ENCODE measurements around the gene TSHZ1. TPM values are rescaled to one million over a fixed set of nuclear protein-coding genes. Genes with fewer than 3 reads are reported as not detected.

The TSHZ1 gene
- total RNA-seq, 2 donors from 2014 or later, result 9.6 to 12.3 TPM

DNA sequence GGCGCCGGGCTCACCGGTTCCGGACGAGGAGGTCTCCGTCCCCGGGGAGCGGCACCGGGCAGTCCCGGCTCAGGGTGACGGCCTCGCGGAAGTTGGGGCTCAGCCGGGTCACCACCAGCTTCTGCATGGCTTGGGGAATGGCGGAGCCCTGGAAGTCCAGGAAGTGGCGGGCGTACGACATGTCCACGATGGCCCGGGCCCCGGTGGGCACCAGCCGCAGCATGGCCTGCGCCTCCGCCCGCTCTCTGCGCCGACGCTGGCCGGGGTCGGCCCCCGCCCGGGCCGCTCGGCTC lies 1.8 kb upstream of the TSHZ1 start:
- Mint-ChIP-seq H3K4me1 (peaks cover 29% of the 10 kb centered on the region), H3K27me3 (no peaks in the 10 kb centered on the region), H3K9me3 (no peaks in the 10 kb centered on the region), H3K4me3 (peak overlapping the region; percentile 100), H3K36me3 (ENCODE audit: low read depth) (peaks cover 21% of the 10 kb centered on the region), H3K27ac (peak overlapping the region; percentile 98)
- peak; percentile 8 for ATAC-seq (replicated peaks)

DNA sequence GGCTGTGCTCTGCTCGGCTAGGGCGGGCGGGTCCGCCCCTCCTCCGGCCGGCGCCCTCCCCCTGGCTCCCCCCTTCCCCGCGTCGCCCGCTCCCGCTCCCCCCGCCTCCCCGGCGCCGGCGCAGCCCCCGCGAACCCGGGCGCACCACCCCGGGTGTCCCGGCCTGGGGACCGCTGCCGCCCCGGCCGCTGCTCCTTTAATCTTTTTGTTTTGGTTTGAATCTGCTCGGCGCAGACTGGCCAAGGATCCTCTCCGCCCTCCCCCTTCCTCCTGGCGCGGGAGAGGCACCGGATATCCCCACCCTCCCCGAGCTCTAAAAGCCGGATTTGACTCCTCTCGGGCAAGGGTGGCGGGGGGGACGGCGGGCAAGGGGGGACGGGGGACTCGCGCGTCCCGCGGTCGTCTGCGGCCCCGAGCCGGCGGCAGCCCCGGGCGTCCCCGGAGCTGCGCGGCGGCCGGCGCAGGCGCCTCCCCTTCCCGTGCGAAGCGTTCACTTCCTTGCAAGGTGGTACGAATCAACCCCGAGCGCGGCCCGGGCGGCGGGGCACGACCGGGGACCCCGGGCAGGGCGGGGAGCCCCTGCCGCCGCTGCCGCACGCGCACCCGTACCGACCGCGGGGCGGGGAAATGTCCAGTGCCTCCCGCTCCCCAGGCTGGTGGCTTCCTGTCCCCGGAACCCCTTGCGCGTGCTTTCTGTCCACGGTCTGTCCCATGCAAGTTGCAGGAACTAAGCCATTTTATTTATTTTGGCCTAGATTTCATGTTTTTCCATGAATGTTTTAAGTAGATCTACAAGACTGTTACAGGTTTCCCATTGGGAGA lies 1.3 kb upstream of the TSHZ1 start, which contains the start of gene PTGR3:
Gene PTGR3 (minus strand): TSS at position 11 of the 822 bp plus-strand sequence. CDS start 81 bp downstream, outside the sequence.
- peak; percentile 60 for ATAC-seq (replicated peaks)
- Mint-ChIP-seq H3K4me3 (peak within 1 kb of the TSS; percentile 100), H3K27ac (peak within 1 kb of the TSS; percentile 98), H3K9me3 (no peaks in the 10 kb centered on the region), H3K36me3 (ENCODE audit: low read depth) (peaks cover 21% of the 10 kb centered on the region), H3K4me1 (peaks cover 35% of the 10 kb centered on the region), H3K27me3 (no peaks in the 10 kb centered on the region)

DNA sequence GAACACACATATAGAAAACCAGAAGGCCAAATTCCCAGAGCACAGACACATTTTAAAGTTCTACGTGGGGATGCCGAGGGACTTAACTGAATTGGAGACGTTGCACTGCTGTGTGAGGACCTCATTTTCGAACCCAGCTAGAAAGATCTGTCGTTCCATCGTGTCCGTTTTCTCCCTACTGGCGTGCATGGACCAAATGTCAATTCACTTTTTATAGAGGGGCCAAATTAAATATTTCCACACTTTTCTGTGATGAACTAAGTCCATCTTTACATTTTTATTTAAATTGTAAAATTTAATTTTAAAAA lies 692 bp upstream of the TSHZ1 start:
- Mint-ChIP-seq H3K27me3 (no peaks in the 10 kb centered on the region), H3K4me1 (peaks cover 36% of the 10 kb centered on the region), H3K9me3 (no peaks in the 10 kb centered on the region), H3K27ac (peak overlapping the region; percentile 98), H3K4me3 (peak overlapping the region; percentile 100), H3K36me3 (ENCODE audit: low read depth) (peaks cover 21% of the 10 kb centered on the region)
- ATAC-seq (replicated peaks), result no peak

DNA sequence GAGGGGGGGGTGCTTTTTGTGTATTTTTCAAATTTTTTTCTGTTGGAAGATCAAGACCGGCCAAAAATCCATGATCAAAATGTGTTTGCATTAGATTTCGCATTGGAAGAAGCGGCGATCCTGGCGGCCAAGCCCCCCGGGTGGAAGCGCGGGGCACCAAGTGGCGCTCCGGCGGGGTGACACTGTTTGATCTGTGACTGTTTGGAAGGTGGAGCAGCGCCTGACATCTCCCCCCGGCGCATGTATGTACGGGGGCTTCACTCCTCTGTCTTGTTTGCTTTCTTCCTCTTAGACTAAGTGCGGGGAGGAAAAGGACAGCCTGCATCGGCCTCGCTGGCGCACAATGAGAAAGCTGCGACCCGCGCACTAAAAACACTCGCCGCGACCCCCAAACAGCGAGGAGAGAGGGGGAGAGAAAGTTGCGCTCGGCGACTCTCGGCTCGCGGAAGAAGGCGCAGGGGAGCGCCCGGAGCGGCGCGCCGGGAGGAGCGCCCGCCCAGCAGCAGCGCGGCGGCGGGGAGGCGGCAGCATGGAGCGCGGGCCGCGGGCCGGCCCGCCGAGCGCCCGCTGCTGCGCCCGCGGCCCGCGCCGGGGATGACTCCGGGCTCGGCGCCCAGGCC lies 515 bp downstream of the TSHZ1 start:
- peaks cover 21% of the 10 kb centered on the region for H3K36me3 Mint-ChIP-seq (ENCODE audit: low read depth)
- no peaks in the 10 kb centered on the region for H3K9me3 Mint-ChIP-seq
- H3K4me1 Mint-ChIP-seq, result peaks cover 36% of the 10 kb centered on the region
- H3K4me3 Mint-ChIP-seq, result peak overlapping the region; percentile 100
- peak overlapping the region; percentile 98 for H3K27ac Mint-ChIP-seq
- H3K27me3 Mint-ChIP-seq, result no peaks in the 10 kb centered on the region
- ATAC-seq (replicated peaks), result no peak

DNA sequence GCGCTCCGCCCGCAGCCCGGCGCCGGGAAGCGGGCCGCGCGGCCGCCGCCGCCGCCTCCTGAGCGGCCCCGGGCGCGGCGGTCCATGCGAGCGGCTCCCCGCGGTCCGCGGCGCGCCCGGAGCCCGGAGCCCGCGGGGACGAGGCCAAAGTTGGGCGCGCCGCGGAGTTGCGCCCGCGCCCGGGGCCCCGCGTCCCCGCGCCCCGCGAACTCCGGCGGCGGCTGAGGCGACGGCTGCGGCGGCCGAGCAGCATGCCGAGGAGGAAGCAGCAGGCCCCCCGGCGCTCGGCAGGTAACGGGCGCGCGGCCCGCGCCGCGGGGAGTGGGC lies 992 bp downstream of the TSHZ1 start:
- Mint-ChIP-seq H3K4me1 (peaks cover 37% of the 10 kb centered on the region), H3K9me3 (no peaks in the 10 kb centered on the region), H3K4me3 (peak overlapping the region; percentile 100), H3K27me3 (no peaks in the 10 kb centered on the region), H3K36me3 (ENCODE audit: low read depth) (peaks cover 21% of the 10 kb centered on the region), H3K27ac (no peak overlapping the region)
- ATAC-seq (replicated peaks), result no peak

GRCh38 chr18:75211953-75212750 lies 1.6 kb downstream of the TSHZ1 start:
- Mint-ChIP-seq H3K27ac (peak overlapping the region; percentile 55), H3K27me3 (no peaks in the 10 kb centered on the region), H3K4me1 (peaks cover 37% of the 10 kb centered on the region), H3K9me3 (no peaks in the 10 kb centered on the region), H3K36me3 (ENCODE audit: low read depth) (peaks cover 21% of the 10 kb centered on the region), H3K4me3 (peak overlapping the region; percentile 81)
- no peak for ATAC-seq (replicated peaks)

GRCh38 chr18:75212751-75213090 lies 2.1 kb downstream of the TSHZ1 start:
- Mint-ChIP-seq H3K27ac (peak overlapping the region; percentile 55), H3K9me3 (no peaks in the 10 kb centered on the region), H3K36me3 (ENCODE audit: low read depth) (peaks cover 16% of the 10 kb centered on the region), H3K27me3 (no peaks in the 10 kb centered on the region), H3K4me1 (peaks cover 31% of the 10 kb centered on the region), H3K4me3 (peak overlapping the region; percentile 81)
- no peak for ATAC-seq (replicated peaks)

DNA sequence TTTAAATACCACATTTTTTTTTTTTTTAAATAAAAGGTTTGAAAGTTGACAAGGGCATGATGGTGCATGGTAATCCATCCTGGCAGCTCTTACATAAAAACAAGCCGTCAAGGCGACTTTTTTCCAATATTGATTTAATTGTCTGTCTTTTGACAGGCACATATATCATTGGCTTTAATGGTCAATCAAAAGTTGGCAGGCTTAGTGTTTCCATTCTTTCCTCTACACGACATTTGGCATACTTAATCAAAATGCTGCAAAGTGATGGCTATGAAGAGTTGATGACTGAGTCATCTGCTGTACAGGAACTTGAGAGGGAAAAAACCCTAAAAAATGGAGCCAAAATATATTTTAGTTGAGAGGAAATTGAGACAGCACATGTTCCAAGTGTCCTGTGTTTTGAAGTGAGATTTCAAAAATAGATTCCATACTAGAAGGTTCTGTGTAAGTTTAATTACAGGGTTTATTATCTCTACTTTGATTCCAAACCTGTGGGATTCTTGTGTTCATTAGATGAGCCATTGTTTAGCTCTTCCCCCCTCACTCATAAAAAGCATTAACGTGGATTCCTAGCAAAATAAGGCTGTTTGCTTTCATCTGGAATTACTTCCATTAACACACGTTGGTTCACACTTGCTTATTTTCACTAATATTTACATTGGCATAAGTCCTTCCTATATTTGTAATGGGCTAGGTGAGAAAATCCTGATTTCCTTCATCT lies 3.2 kb downstream of the TSHZ1 start:
- no peaks in the 10 kb centered on the region for H3K9me3 Mint-ChIP-seq
- H3K27me3 Mint-ChIP-seq, result no peaks in the 10 kb centered on the region
- H3K4me3 Mint-ChIP-seq, result peak overlapping the region; percentile 81
- no peak for ATAC-seq (replicated peaks)
- H3K4me1 Mint-ChIP-seq, result peaks cover 28% of the 10 kb centered on the region
- H3K27ac Mint-ChIP-seq, result peak overlapping the region; percentile 48
- peaks cover 12% of the 10 kb centered on the region for H3K36me3 Mint-ChIP-seq (ENCODE audit: low read depth)

DNA sequence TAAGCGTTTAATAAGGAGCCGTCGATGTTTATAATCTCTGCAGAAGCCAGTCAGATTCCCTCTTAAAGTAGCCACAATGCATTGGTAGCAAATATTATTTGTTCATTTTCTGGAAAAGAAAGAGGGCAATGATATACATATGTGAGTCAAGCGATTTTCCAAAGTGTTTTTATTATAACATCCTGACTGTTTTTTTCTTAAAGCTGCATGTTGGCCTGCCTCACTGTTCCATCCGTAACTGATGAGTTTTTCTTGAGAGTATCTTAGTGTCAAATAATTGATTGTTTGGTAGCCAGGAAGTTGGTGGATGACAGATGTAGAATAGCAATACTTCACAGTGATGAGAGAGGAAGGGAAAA lies 3.7 kb downstream of the TSHZ1 start:
- Mint-ChIP-seq H3K4me3 (peak overlapping the region; percentile 81), H3K4me1 (peaks cover 28% of the 10 kb centered on the region), H3K27ac (peak overlapping the region; percentile 48), H3K27me3 (no peaks in the 10 kb centered on the region), H3K36me3 (ENCODE audit: low read depth) (peaks cover 12% of the 10 kb centered on the region), H3K9me3 (no peaks in the 10 kb centered on the region)
- ATAC-seq (replicated peaks), result no peak

GRCh38 chr18:75214766-75215510 lies 4.3 kb downstream of the TSHZ1 start:
- peaks cover 28% of the 10 kb centered on the region for H3K4me1 Mint-ChIP-seq
- no peaks in the 10 kb centered on the region for H3K27me3 Mint-ChIP-seq
- ATAC-seq (replicated peaks), result no peak
- H3K36me3 Mint-ChIP-seq (ENCODE audit: low read depth), result peaks cover 12% of the 10 kb centered on the region
- H3K4me3 Mint-ChIP-seq, result peak overlapping the region; percentile 81
- H3K27ac Mint-ChIP-seq, result peak overlapping the region; percentile 79
- no peaks in the 10 kb centered on the region for H3K9me3 Mint-ChIP-seq

DNA sequence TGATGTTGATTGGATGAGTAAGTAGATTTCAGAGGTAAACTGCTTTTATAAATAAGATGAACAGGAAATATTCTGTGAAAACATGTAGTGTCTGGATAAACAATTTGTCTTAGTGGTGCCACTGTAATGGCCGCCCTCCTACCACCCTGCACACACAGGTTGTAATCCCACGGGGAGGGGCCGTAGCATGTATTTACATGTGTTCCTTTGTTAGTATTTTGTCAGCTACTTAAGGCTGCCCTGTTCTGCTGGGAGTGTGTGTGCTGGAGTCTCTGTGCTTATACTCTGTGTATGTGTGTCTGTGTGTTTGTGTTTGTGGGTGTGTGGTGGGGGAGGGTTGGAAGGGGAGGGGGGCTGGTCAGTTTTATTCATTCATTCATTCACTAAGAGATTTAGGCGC lies 5.1 kb downstream of the TSHZ1 start:
- Mint-ChIP-seq H3K4me3 (peak overlapping the region; percentile 81), H3K9me3 (no peaks in the 10 kb centered on the region), H3K4me1 (peaks cover 28% of the 10 kb centered on the region), H3K36me3 (ENCODE audit: low read depth) (peaks cover 7% of the 10 kb centered on the region), H3K27me3 (no peaks in the 10 kb centered on the region), H3K27ac (peak overlapping the region; percentile 79)
- ATAC-seq (replicated peaks), result no peak

GRCh38 chr18:75216212-75216910 lies 5.8 kb downstream of the TSHZ1 start:
- ATAC-seq (replicated peaks), result peak; percentile 49
- Mint-ChIP-seq H3K4me3 (peak overlapping the region; percentile 81), H3K27ac (peak overlapping the region; percentile 82), H3K36me3 (ENCODE audit: low read depth) (no peaks in the 10 kb centered on the region), H3K27me3 (no peaks in the 10 kb centered on the region), H3K9me3 (no peaks in the 10 kb centered on the region), H3K4me1 (peaks cover 28% of the 10 kb centered on the region)

DNA sequence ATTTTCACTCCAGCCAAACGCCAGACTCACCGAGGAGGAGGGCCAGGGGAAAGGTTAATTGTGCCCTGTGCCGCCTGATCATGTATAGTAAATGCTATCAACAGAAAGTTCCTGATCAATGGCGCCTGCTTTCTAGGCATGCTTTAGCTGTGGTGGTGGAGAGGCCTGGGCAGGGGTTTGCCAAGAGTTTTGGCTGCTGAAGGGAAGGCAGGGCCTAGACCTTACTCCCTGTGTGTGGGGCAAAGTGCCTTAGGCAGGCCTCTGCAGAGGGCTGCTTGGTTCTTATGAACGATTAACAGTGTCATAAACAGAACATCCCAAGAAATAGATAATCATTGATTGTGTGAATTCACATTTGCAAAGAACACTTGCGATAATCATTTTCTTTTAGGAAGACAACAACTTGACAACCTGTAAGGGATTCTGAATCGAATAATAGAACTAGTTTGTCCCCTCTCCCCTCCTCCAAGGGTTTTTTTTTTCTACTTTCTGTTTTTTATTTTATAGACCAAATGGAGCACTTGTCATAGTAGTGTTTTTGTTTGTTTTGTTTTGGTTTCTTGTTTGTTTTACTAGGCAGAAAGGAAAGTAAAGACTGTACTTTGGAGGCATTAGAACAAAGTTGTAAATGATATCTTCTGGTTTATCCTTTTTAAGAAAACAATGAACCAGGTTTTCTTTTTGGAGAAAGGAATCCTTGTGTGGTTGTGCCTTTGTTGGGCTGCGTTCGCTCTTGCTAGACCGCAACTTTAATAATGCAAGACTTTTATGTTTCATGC lies 6.5 kb downstream of the TSHZ1 start:
- peak; percentile 18 for ATAC-seq (replicated peaks)
- Mint-ChIP-seq H3K9me3 (no peaks in the 10 kb centered on the region), H3K4me1 (peaks cover 28% of the 10 kb centered on the region), H3K36me3 (ENCODE audit: low read depth) (no peaks in the 10 kb centered on the region), H3K27ac (peak overlapping the region; percentile 82), H3K27me3 (no peaks in the 10 kb centered on the region), H3K4me3 (peak overlapping the region; percentile 81)

All from activated T-helper 17 cell treated with anti-CD3 and anti-CD28 coated beads, Interleukin-2, amount 50 U/mL, for 72 hours (primary cell).